Fibroblast of skin of right quadriceps (primary cell): ENCODE results near the gene ASTN1.
A peak's percentile ranks its signal among the peaks of the same experiment; 100 is the strongest.

Experiments
- DNase-seq: peaks from one replicate; pipeline ENCODE4 v3.0.0-alpha.2; 2013

Gene ASTN1

GRCh38 chr1:176869577-176869976 is 294.9 kb downstream of the ASTN1 start:
- DNase-seq = no peak

- peak; percentile 23 for DNase-seq
Measured at GRCh38 chr1:176866011-176866714, 298.3 kb downstream of the ASTN1 start.

- no peak for DNase-seq
Measured at GRCh38 chr1:176864211-176864610, 300.3 kb downstream of the ASTN1 start.

GRCh38 chr1:176863613-176864012 is 300.9 kb downstream of the ASTN1 start:
- no peak for DNase-seq

- no peak for DNase-seq
Measured at GRCh38 chr1:176858433-176858916, 306.0 kb downstream of the ASTN1 start.

GRCh38 chr1:176857632-176858031 is 306.9 kb downstream of the ASTN1 start:
- no peak for DNase-seq

GRCh38 chr1:176854758-176855745 is 309.5 kb downstream of the ASTN1 start:
- DNase-seq = no peak

- DNase-seq = no peak
Measured at GRCh38 chr1:176854121-176854520, 310.4 kb downstream of the ASTN1 start.

- no peak for DNase-seq
Measured at GRCh38 chr1:176853503-176853902, 311.0 kb downstream of the ASTN1 start.

- DNase-seq = no peak
Measured at GRCh38 chr1:176852124-176852523, 312.4 kb downstream of the ASTN1 start.

GRCh38 chr1:176850871-176851270 is 313.6 kb downstream of the ASTN1 start:
- DNase-seq = no peak

GRCh38 chr1:176849281-176849680 is 315.2 kb downstream of the ASTN1 start:
- DNase-seq = no peak

GRCh38 chr1:176847052-176847451 is 317.5 kb downstream of the ASTN1 start:
- DNase-seq = no peak

- peak; percentile 58 for DNase-seq
Measured at GRCh38 chr1:176843352-176844297, 320.9 kb downstream of the ASTN1 start.

GRCh38 chr1:176841238-176841637 is 323.3 kb downstream of the ASTN1 start:
- DNase-seq = no peak

- DNase-seq = no peak
Measured at GRCh38 chr1:176839216-176839615, 325.3 kb downstream of the ASTN1 start.

- DNase-seq = no peak
Measured at GRCh38 chr1:176838276-176838995, 326.1 kb downstream of the ASTN1 start.

- DNase-seq = no peak
Measured at GRCh38 chr1:176837708-176838107, 326.8 kb downstream of the ASTN1 start.

GRCh38 chr1:176831150-176831549 is 333.4 kb downstream of the ASTN1 start:
- DNase-seq = no peak

- DNase-seq = no peak
Measured at GRCh38 chr1:176829261-176829660, 335.3 kb downstream of the ASTN1 start.

GRCh38 chr1:176826265-176826664 is 338.2 kb downstream of the ASTN1 start:
- DNase-seq = peak; percentile 18
